Neuronal stem cell (in vitro differentiated cells): ENCODE measurements around the gene USP27X.

Source experiments
- DNase-seq: peaks from one replicate; pipeline ENCODE4 v3.0.0-alpha.2; 2013; ENCODE audit warnings: low spot score
- H2AFZ ChIP-seq: one replicate; pipeline ENCODE4 v1.6.1; 2013; ENCODE audit warnings: mild to moderate bottlenecking, low read length, inconsistent platforms
- H2AK5ac ChIP-seq: 2 replicates; pipeline ENCODE4 v1.6.1; 2013; ENCODE audit warnings: low read depth, mild to moderate bottlenecking, inconsistent platforms, low read length, moderate library complexity, mixed read lengths
- H2BK120ac ChIP-seq: 2 replicates; pipeline ENCODE4 v1.6.1; 2013; ENCODE audit warnings: low read depth, mild to moderate bottlenecking, inconsistent platforms, low read length, moderate library complexity, mixed read lengths
- H2BK12ac ChIP-seq: one replicate; pipeline ENCODE4 v1.6.1; 2013; ENCODE audit warnings: low read length, inconsistent platforms
- H2BK15ac ChIP-seq: 2 replicates; pipeline ENCODE4 v1.6.1; 2013; ENCODE audit warnings: mild to moderate bottlenecking, low read length, inconsistent platforms, mixed read lengths
- H2BK5ac ChIP-seq: one replicate; pipeline ENCODE4 v1.6.1; 2013; ENCODE audit warnings: inconsistent platforms, mild to moderate bottlenecking, low read length, moderate library complexity
- H3K14ac ChIP-seq: one replicate; pipeline ENCODE4 v1.6.1; 2013; ENCODE audit warnings: low read length, inconsistent platforms
- H3K18ac ChIP-seq: 2 replicates; pipeline ENCODE4 v1.6.1; 2013; ENCODE audit warnings: low read length, inconsistent platforms
- H3K23ac ChIP-seq: 2 replicates; pipeline ENCODE4 v1.6.1; 2013; ENCODE audit warnings: low read depth, mild to moderate bottlenecking, mixed read lengths, low read length, inconsistent platforms; ENCODE audit not compliant: poor library complexity
- H3K27ac ChIP-seq: replicated peaks from 3 replicates; pipeline ENCODE4 v1.5.1; 2013; ENCODE audit warnings: low read length, inconsistent platforms
- H3K27me3 ChIP-seq, 3 experiments: 2 replicates each; pipeline ENCODE4 v1.6.1; 2013; ENCODE audit warnings: low read length in 3 of 3, mild to moderate bottlenecking in 2 of 3, inconsistent platforms in 1 of 3, low read depth in 1 of 3, mixed read lengths in 1 of 3, moderate library complexity in 1 of 3; ENCODE audit not compliant: control insufficient read depth in 3 of 3, insufficient read depth in 3 of 3
- H3K36me3 ChIP-seq, 2 donors: replicated peaks in 1 of 2; 2 replicates each; pipeline ENCODE4 v1.6.1; 2013; ENCODE audit warnings: low read length in 2 of 2; ENCODE audit not compliant: control insufficient read depth in 2 of 2, insufficient read depth in 2 of 2
- H3K4ac ChIP-seq: 2 replicates; pipeline ENCODE4 v1.6.1; 2013; ENCODE audit warnings: inconsistent platforms, mild to moderate bottlenecking, low read length, moderate library complexity
- H3K4me1 ChIP-seq, 2 donors: 1 replicate in 1 of 2; 2 replicates in 1 of 2; pipeline ENCODE4 v1.6.1; 2013; ENCODE audit warnings: low read length in 2 of 2, low read depth in 1 of 2; ENCODE audit not compliant: control insufficient read depth in 2 of 2, insufficient read depth in 1 of 2
- H3K4me2 ChIP-seq: one replicate; pipeline ENCODE4 v1.6.1; 2013; ENCODE audit warnings: mild to moderate bottlenecking, low read length, inconsistent platforms; ENCODE audit not compliant: insufficient read depth, poor library complexity, severe bottlenecking
- H3K4me3 ChIP-seq, 2 donors: 2 replicates each; pipeline ENCODE4 v1.5.1; 2013; ENCODE audit warnings: low read length in 2 of 2, mild to moderate bottlenecking in 2 of 2, inconsistent platforms in 1 of 2, moderate library complexity in 1 of 2
- H3K79me1 ChIP-seq: one replicate; pipeline ENCODE4 v1.6.1; 2013; ENCODE audit warnings: low read depth, mild to moderate bottlenecking, inconsistent platforms, low read length, moderate library complexity
- H3K9ac ChIP-seq: one replicate; pipeline ENCODE4 v1.6.1; 2013; ENCODE audit warnings: mild to moderate bottlenecking, low read depth, low read length, inconsistent platforms; ENCODE audit not compliant: poor library complexity
- H3K9me3 ChIP-seq, 2 donors: replicated peaks in 1 of 2; 2 replicates each; pipeline versions ENCODE3 to v1.6.1; 2013; ENCODE audit warnings: low read length in 2 of 2, mild to moderate bottlenecking in 2 of 2, inconsistent platforms in 1 of 2, low read depth in 1 of 2, mixed read lengths in 1 of 2, moderate library complexity in 1 of 2; ENCODE audit not compliant: control insufficient read depth in 2 of 2, insufficient read depth in 1 of 2
- H4K8ac ChIP-seq: one replicate; pipeline ENCODE4 v1.6.1; 2013; ENCODE audit warnings: low read depth, mild to moderate bottlenecking, inconsistent platforms, low read length, moderate library complexity
- H4K91ac ChIP-seq: one replicate; pipeline ENCODE4 v1.6.1; 2013; ENCODE audit warnings: low read length, low read depth, mild to moderate bottlenecking, inconsistent platforms; ENCODE audit not compliant: poor library complexity
- WGBS, 2 donors: extraction: QIAGEN DNeasy Blood & Tissue Kit; methylation state at CpG; one replicate each; pipeline ENCODE4 v1.1.7; 2013; ENCODE audit warnings: missing lambda C conversion rate in 2 of 2, mixed read lengths in 1 of 2; ENCODE audit not compliant: insufficient read length in 2 of 2, insufficient replicate concordance in 1 of 2; ENCODE audit errors: extremely low coverage in 2 of 2; 5-methylcytosine and 5-hydroxymethylcytosine counted together

USP27X gene

DNA sequence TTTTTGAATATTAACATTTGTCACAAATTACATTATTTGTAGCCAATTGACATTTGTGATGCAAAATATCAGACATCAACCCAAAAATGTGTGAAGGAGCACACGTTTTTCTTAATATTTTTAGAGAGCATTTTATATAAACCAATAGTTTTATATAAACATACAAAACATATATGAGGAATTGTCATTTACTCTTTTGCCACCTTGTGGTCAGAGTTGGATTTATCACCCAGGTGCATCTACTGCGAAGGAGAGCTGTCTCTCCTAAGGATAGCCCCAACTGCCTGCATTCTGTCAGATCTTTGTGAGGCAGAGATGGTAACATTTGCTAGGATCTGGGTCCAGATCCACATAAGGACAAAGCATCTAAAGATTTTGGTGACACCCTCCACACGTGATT lies 2.5 kb upstream of the USP27X start:
- H2AK5ac ChIP-seq = no peak overlapping the region
- no peak overlapping the region for H2BK15ac ChIP-seq
- no peak overlapping the region for H3K14ac ChIP-seq
- peaks cover 2 to 7% of the 10 kb centered on the region in 2 donors for H3K4me1 ChIP-seq
- no peak overlapping the region for H2BK12ac ChIP-seq
- no peak for DNase-seq
- WGBS, 2 donors = no CpG with 5 or more reads among the region's 3 CpGs
- H3K4ac ChIP-seq = no peak overlapping the region
- peaks cover 0 to 6% of the 10 kb centered on the region in 2 donors for H3K9me3 ChIP-seq
- H3K27me3 ChIP-seq = no peaks in the 10 kb centered on the region
- H3K4me2 ChIP-seq = no peak overlapping the region
- no peak overlapping the region for H3K23ac ChIP-seq
- no peak overlapping the region for H3K18ac ChIP-seq
- no peak overlapping the region for H2BK5ac ChIP-seq
- H3K27ac ChIP-seq = no peak overlapping the region
- peaks cover 7 to 14% of the 10 kb centered on the region in 2 donors for H3K36me3 ChIP-seq
- H2BK120ac ChIP-seq = no peak overlapping the region
- no peak overlapping the region for H3K4me3 ChIP-seq
- H3K79me1 ChIP-seq = peaks cover 5% of the 10 kb centered on the region
- H3K9ac ChIP-seq = no peak overlapping the region
- H4K8ac ChIP-seq = no peak overlapping the region
- no peak overlapping the region for H2AFZ ChIP-seq
- no peak overlapping the region for H4K91ac ChIP-seq

DNA sequence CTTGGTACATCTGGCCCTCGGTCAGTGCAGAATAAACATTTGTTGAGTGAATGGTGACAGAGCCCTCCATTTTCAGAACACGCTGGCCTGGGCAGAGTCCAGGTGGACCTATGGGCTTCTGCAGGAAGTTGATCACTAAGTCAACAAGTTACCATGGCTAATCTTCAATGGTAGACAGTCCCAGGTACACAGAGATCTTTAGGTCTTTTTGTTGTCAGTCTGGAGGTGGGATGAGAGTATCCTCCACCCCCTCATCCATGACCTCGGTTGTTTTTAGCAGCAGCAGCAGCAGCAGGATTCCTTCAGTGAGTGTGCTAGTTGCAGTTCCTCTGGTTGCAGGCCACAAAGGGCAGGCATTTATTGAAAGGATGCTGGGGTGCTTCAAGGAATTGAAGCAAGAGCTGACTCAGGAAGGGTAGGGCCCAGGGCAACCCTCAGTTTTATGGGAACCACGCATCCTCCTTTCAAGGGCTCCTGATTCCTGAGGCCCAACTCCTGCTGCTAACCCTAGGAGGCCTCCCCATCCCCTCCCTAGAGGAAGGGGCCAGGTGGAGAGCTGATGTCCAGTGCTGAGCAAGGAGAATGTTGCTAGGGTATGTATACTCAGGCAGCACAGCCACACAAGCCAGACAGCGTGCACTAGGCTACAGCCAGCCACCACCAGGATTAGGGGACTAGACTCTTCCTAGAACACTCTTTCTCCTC lies 1.7 kb upstream of the USP27X start:
- no peak overlapping the region for H2AK5ac ChIP-seq
- no peak overlapping the region for H4K91ac ChIP-seq
- H3K27me3 ChIP-seq = no peaks in the 10 kb centered on the region
- H3K9me3 ChIP-seq = peaks cover 0 to 6% of the 10 kb centered on the region in 2 donors
- no peak overlapping the region for H2BK120ac ChIP-seq
- H3K18ac ChIP-seq = no peak overlapping the region
- H3K14ac ChIP-seq = no peak overlapping the region
- H4K8ac ChIP-seq = no peak overlapping the region
- no peak overlapping the region for H3K4ac ChIP-seq
- H3K4me2 ChIP-seq = no peak overlapping the region
- peaks cover 8 to 16% of the 10 kb centered on the region in 2 donors for H3K36me3 ChIP-seq
- peak overlapping the region; percentile 93 for H2AFZ ChIP-seq
- peaks cover 5% of the 10 kb centered on the region for H3K79me1 ChIP-seq
- no peak overlapping the region for H3K23ac ChIP-seq
- H3K4me1 ChIP-seq = peaks cover 2 to 7% of the 10 kb centered on the region in 2 donors
- H3K27ac ChIP-seq = no peak overlapping the region
- no peak overlapping the region for H3K4me3 ChIP-seq
- H2BK5ac ChIP-seq = no peak overlapping the region
- WGBS, 2 donors = no CpG with 5 or more reads among the region's 5 CpGs
- DNase-seq = no peak
- no peak overlapping the region for H2BK12ac ChIP-seq
- H2BK15ac ChIP-seq = no peak overlapping the region
- H3K9ac ChIP-seq = no peak overlapping the region

DNA sequence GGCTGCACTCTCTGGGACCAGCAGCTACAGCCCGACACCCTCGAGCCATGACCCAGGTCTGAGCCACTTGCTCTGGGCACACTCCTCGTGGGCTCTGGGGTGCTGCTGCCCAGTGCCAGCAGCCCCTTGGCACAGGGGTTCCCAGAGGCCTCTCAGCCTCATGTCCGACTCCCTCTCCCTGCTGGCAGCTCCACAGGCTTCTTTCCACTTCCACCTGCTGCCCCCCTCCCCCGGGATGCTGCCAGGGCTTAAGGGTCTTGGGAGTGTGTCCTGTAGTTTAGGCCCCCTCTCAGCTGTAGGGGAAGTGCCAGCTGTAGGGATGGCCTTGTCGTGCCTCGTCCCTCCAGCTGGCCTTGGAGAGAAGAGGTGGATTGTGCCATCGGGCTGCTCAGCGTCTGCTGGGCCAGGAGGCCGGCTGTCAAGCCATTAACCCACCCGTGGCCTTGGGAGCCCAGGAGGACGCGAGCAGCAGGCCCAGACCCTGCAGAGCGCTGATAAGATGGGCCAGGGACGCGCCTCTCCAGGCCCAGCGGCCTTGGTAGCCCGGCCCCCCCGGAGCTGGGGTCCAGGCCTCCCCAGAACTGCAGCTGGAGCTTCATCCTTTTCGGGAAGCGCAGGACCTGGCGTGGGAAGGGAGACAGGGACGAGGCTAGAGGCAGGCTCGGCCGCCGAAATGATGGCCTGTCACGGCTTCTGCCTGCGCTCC lies 1.0 kb upstream of the USP27X start:
- H3K27ac ChIP-seq = peak overlapping the region; percentile 82

DNA sequence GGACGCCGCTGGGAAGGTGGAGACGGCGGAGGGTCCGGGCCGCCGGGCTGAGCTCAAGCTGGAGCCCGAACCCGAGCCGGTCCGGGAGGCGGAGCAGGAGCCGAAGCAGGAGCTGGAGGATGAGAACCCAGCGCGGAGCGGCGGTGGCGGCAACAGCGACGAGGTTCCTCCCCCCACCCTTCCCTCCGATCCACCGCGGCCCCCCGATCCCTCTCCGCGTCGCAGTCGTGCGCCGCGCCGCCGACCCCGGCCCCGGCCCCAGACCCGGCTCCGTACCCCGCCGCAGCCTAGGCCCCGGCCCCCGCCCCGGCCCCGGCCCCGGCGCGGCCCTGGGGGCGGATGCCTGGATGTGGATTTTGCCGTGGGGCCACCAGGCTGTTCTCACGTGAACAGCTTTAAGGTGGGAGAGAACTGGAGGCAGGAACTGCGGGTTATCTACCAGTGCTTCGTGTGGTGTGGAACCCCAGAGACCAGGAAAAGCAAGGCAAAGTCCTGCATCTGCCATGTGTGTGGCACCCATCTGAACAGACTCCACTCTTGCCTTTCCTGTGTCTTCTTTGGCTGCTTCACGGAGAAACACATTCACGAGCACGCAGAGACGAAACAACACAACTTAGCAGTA lies 483 bp downstream of the USP27X start:
- Histone ChIP-seq H3K27me3 (no peaks in the 10 kb centered on the region), H2AFZ (peak overlapping the region; percentile 93), H3K18ac (peak overlapping the region; percentile 64), H2BK15ac (no peak overlapping the region), H3K14ac (no peak overlapping the region), H3K9ac (peak overlapping the region; percentile 17), H2BK5ac (no peak overlapping the region), H3K4ac (no peak overlapping the region), H3K4me2 (peak overlapping the region; percentile 51), H4K8ac (no peak overlapping the region), H3K4me3 (peak overlapping the region; percentile 61 to 87), H4K91ac (no peak overlapping the region), H3K27ac (peak overlapping the region; percentile 82), H3K23ac (peak overlapping the region; percentile 55), H2BK120ac (no peak overlapping the region), H3K79me1 (peaks cover 5% of the 10 kb centered on the region), H3K36me3 (peaks cover 9 to 18% of the 10 kb centered on the region in 2 donors), H3K4me1 (peaks cover 2 to 9% of the 10 kb centered on the region in 2 donors), H2BK12ac (no peak overlapping the region), H2AK5ac (no peak overlapping the region), H3K9me3 (peaks cover 0 to 6% of the 10 kb centered on the region in 2 donors)
- WGBS, 2 donors = no CpG with 5 or more reads among the region's 55 CpGs
- DNase-seq = no peak

More for the DNA sequence above, 1.0 kb upstream of the USP27X start:
- Histone ChIP-seq H3K36me3 (peaks cover 9 to 18% of the 10 kb centered on the region in 2 donors), H2AFZ (peak overlapping the region; percentile 93), H3K4me3 (peak overlapping the region; percentile 61 to 72), H3K23ac (no peak overlapping the region), H2BK12ac (no peak overlapping the region), H2BK120ac (no peak overlapping the region), H3K27me3 (no peaks in the 10 kb centered on the region), H2AK5ac (peak overlapping the region; percentile 68), H3K9ac (peak overlapping the region; percentile 70), H3K9me3 (peaks cover 0 to 6% of the 10 kb centered on the region in 2 donors), H4K8ac (no peak overlapping the region), H3K18ac (peak overlapping the region; percentile 80), H3K4ac (no peak overlapping the region), H3K4me1 (peaks cover 2 to 7% of the 10 kb centered on the region in 2 donors), H2BK15ac (no peak overlapping the region), H3K14ac (no peak overlapping the region), H3K4me2 (peak overlapping the region; percentile 62), H4K91ac (no peak overlapping the region), H2BK5ac (no peak overlapping the region), H3K79me1 (peaks cover 5% of the 10 kb centered on the region)
- WGBS, 2 donors = no CpG with 5 or more reads among the region's 28 CpGs
- peak; percentile 3 for DNase-seq
